ENCODE measurements around the gene PPP4C. TPM values are rescaled to one million over a fixed set of nuclear protein-coding genes. Genes with fewer than 3 reads are reported as not detected.

The PPP4C gene
- total RNA-seq, 1 experiment from 2014 or later = 134 TPM

DNA sequence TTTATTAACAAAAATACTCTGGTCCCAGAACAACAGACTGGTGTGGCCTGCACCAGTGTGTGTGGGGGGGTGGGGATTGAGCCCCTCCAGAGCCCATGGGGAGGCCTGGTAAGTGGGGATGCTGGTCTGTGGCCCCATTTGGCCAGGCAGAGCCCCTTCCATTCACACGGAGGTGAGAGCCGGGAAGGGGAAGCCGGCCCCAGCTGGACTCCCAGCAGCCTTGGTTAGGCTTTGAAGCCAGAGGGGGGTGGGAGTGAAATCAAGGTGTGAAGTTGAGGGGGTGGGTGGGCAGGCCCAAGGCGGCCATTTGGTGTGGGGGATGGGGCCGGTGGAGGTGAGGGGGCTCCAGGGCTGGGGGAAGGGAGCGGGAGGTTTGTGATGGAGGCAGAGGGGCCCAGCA, 10.0 kb downstream of the PPP4C start:
- peaks cover 6% of the 10 kb centered on the region for H3K4me1 ChIP-seq
- Mint-ChIP-seq H3K27ac (ENCODE audit: unreplicated experiment) (no peak overlapping the region), H3K27me3 (ENCODE audit: insufficient read depth, unreplicated experiment) (no peaks in the 10 kb centered on the region), H3K36me3 (ENCODE audit: insufficient read depth, unreplicated experiment) (peaks cover 55% of the 10 kb centered on the region), H3K4me1 (ENCODE audit: low read depth, unreplicated experiment) (no peaks in the 10 kb centered on the region), H3K9me3 (ENCODE audit: unreplicated experiment) (no peaks in the 10 kb centered on the region), H3K4me3 (ENCODE audit: unreplicated experiment) (no peak overlapping the region)
- ChIA-PET POLR2A (interaction anchor here (1.1 kb wide), 1 partner anchor 20 kb away, joined by 3 read pairs; the partner anchor contains the start of gene ALDOA), CTCF (no interaction called here)
- H3K27me3 ChIP-seq (replicated peaks; ENCODE audit: control insufficient read depth, insufficient read depth, low read length) = no peaks in the 10 kb centered on the region
- no peak for DNase-seq
- BruUV-seq (replicated peaks) = no TSS peak
- H3K4me3 ChIP-seq (ENCODE audit: low read depth, low read length) = no peak overlapping the region
- H3K36me3 ChIP-seq (ENCODE audit: control insufficient read depth, insufficient read depth, low read length) = no peaks in the 10 kb centered on the region; the same call in 1 of the 2 replicates
- intact Hi-C loops (cut with micrococcal nuclease; ENCODE audit: unreplicated experiment) = no loop called here
- TF ChIP-seq, protein P1, sequence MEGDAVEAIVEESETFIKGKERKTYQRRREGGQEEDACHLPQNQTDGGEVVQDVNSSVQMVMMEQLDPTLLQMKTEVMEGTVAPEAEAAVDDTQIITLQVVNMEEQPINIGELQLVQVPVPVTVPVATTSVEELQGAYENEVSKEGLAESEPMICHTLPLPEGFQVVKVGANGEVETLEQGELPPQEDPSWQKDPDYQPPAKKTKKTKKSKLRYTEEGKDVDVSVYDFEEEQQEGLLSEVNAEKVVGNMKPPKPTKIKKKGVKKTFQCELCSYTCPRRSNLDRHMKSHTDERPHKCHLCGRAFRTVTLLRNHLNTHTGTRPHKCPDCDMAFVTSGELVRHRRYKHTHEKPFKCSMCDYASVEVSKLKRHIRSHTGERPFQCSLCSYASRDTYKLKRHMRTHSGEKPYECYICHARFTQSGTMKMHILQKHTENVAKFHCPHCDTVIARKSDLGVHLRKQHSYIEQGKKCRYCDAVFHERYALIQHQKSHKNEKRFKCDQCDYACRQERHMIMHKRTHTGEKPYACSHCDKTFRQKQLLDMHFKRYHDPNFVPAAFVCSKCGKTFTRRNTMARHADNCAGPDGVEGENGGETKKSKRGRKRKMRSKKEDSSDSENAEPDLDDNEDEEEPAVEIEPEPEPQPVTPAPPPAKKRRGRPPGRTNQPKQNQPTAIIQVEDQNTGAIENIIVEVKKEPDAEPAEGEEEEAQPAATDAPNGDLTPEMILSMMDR (IDR thresholded peaks at IDR 0.05; ENCODE audit: insufficient read depth in 1 of 2, low read depth in 1 of 2, low read length in 1 of 2, severe bottlenecking in 1 of 2, unreplicated experiment in 1 of 2) = no peak
- H3K9me3 ChIP-seq = no peaks in the 10 kb centered on the region

DNA sequence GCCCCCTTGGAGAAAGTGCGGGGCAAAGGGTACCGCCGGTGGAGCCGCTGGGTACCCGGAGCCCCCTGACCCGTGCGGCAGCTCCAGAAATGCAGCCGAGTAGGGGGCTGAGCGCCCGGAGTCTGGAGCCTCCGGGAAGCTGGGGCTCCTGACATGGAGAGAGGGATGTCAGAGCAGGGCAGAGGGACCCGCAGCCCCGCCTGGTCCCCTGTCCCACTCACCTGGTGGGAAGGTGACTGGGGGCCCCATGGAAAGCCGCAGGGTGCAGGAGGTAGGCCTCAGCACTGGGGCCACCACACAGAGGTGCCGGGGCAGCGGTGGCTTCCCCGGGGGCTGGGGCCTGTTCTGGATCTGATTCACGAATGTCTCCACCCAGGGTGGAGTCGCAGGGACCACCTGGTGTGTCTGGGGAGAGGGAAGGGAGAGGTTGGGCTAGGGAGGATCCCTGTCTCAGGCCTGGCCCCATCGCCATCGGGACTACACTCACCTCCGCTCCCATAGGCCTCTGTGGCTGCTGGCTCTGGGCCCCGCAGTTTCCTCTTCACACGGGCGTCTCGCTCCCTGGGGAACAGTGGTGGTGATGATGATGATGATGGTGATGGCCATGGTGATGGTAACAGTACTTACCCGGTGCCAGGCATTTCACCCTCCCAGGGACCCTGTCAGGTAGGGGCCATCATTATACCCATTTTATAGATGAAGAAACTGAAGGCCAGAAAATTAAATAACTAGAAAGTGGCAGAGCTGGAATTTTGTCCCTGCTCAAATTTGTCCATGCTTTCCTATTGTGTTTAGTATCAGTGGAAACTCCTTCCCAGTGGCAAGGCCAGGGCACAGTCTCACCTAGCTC, 10.7 kb downstream of the PPP4C start:
- no peaks in the 10 kb centered on the region for H3K27me3 Mint-ChIP-seq (ENCODE audit: insufficient read depth, unreplicated experiment)
- ChIA-PET CTCF (no interaction called here), POLR2A (interaction anchor here (0.6 to 1.1 kb wide), 2 partner anchors 21 to 34 kb away, joined by 3 to 4 read pairs; partner anchors contain the start of gene ALDOA)
- peaks cover 52% of the 10 kb centered on the region for H3K36me3 Mint-ChIP-seq (ENCODE audit: insufficient read depth, unreplicated experiment)
- Histone ChIP-seq H3K9me3 (no peaks in the 10 kb centered on the region), H3K36me3 (ENCODE audit: control insufficient read depth, insufficient read depth, low read length) (no peaks in the 10 kb centered on the region; the same call in 1 of the 2 replicates), H3K4me3 (ENCODE audit: low read depth, low read length) (no peak overlapping the region), H3K4me1 (peaks cover 6% of the 10 kb centered on the region), H3K27me3 (replicated peaks; ENCODE audit: control insufficient read depth, insufficient read depth, low read length) (no peaks in the 10 kb centered on the region)
- TF ChIP-seq, protein P1 (IDR thresholded peaks at IDR 0.05; ENCODE audit: insufficient read depth in 1 of 2, low read depth in 1 of 2, low read length in 1 of 2, severe bottlenecking in 1 of 2, unreplicated experiment in 1 of 2) = no peak
- BruUV-seq (replicated peaks) = no TSS peak
- H3K4me3 Mint-ChIP-seq (ENCODE audit: unreplicated experiment) = no peak overlapping the region
- DNase-seq = no peak
- no peaks in the 10 kb centered on the region for H3K4me1 Mint-ChIP-seq (ENCODE audit: low read depth, unreplicated experiment)
- intact Hi-C loops (cut with micrococcal nuclease; ENCODE audit: unreplicated experiment) = no loop called here
- no peak overlapping the region for H3K27ac Mint-ChIP-seq (ENCODE audit: unreplicated experiment)
- no peaks in the 10 kb centered on the region for H3K9me3 Mint-ChIP-seq (ENCODE audit: unreplicated experiment)

DNA sequence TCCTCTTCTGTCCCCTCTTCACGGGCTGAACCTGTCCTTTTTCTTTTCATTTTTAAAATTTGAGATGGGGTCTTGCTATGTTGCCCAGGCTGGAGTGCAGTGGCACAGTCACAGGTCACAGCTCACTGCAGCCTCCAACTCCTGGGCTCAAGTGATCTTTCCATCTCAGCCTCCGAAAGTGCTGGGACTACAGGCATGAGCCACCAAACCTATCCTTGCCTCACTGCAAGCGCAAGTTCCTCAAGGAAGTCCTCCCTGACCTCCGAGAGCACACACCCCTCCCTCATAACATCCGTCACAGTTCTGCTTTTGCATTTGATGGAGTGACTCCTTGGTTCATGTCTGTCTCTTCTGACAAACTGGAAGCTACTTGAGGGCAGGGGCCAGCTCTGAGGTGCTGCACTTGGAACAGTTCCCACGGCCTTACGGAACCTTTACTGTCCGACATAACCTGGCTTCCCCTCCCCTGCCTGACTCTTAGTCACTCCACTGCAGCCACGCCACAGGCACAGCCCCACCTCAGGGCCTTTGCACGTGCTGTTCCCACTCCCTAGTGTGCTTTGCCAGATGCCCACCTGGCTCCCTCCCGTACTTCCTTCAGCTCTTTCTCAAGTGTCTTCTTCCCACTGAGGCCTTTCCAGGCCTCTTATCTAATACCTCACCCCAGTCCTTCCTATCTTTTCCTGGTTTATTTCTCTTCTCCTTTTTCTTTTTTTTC, 11.5 kb downstream of the PPP4C start:
- H3K4me1 ChIP-seq = peaks cover 8% of the 10 kb centered on the region
- Mint-ChIP-seq H3K4me1 (ENCODE audit: low read depth, unreplicated experiment) (no peaks in the 10 kb centered on the region), H3K9me3 (ENCODE audit: unreplicated experiment) (no peaks in the 10 kb centered on the region), H3K36me3 (ENCODE audit: insufficient read depth, unreplicated experiment) (peaks cover 49% of the 10 kb centered on the region), H3K27ac (ENCODE audit: unreplicated experiment) (peak overlapping the region; percentile 27), H3K4me3 (ENCODE audit: unreplicated experiment) (no peak overlapping the region), H3K27me3 (ENCODE audit: insufficient read depth, unreplicated experiment) (no peaks in the 10 kb centered on the region)
- no peaks in the 10 kb centered on the region for H3K9me3 ChIP-seq
- no peaks in the 10 kb centered on the region for H3K27me3 ChIP-seq (replicated peaks; ENCODE audit: control insufficient read depth, insufficient read depth, low read length)
- TF ChIP-seq, protein P1 (IDR thresholded peaks at IDR 0.05; ENCODE audit: insufficient read depth in 1 of 2, low read depth in 1 of 2, low read length in 1 of 2, severe bottlenecking in 1 of 2, unreplicated experiment in 1 of 2) = no peak
- ChIA-PET CTCF (no interaction called here), POLR2A (interaction anchor here (0.6 kb wide), 1 partner anchor 33 kb away, joined by 4 read pairs; no protein-coding TSS in a partner anchor)
- BruUV-seq (replicated peaks) = no TSS peak
- no peaks in the 10 kb centered on the region; the same call in 1 of the 2 replicates for H3K36me3 ChIP-seq (ENCODE audit: control insufficient read depth, insufficient read depth, low read length)
- DNase-seq = no peak
- H3K4me3 ChIP-seq (ENCODE audit: low read depth, low read length) = no peak overlapping the region
- intact Hi-C loops (cut with micrococcal nuclease; ENCODE audit: unreplicated experiment) = no loop called here

Measured in Caco-2 (cell line).